HepG2 (cell line): ENCODE results near the gene UBASH3A. TPM values are rescaled to one million over a fixed set of nuclear protein-coding genes. Genes with fewer than 3 reads are reported as not detected.
A peak's percentile ranks its signal among the peaks of the same experiment; 100 is the strongest.

Experiments used
- DNMT1 ChIP-seq: sonication (generic); formaldehyde crosslinking; IDR thresholded peaks from 2 replicates; pipeline ENCODE4 v1.5.1; 2020; ENCODE audit warnings: mild to moderate bottlenecking, missing genetic modification reagents
- FOXA3 ChIP-seq: IDR thresholded peaks from 2 replicates; pipeline ENCODE4 v1.6.1; 2016; ENCODE audit warnings: missing genetic modification reagents, missing compliant biosample characterization
- FOXO1 ChIP-seq: sonication (generic); formaldehyde crosslinking; IDR thresholded peaks from 2 replicates; pipeline ENCODE4 v1.4.0; 2020; ENCODE audit warnings: missing genetic modification reagents
- HDAC1 ChIP-seq: sonication (generic); formaldehyde crosslinking; IDR thresholded peaks from 2 replicates; pipeline ENCODE4 v1.5.1; 2020; ENCODE audit warnings: mild to moderate bottlenecking, missing genetic modification reagents
- HDAC6 ChIP-seq: fragments of 200-600 bp; sonication (generic); IDR thresholded peaks from 2 replicates; pipeline ENCODE4 v1.7.0; 2017; ENCODE audit warnings: mild to moderate bottlenecking, antibody characterized with exemption, low read length, low read depth
- HNF1A ChIP-seq, 2 experiments: sonication (generic) in 1 of 2; formaldehyde crosslinking in 1 of 2; IDR thresholded peaks; 2 replicates each; pipeline versions ENCODE4 v1.4.0 to v1.6.1; 2016 to 2020; ENCODE audit warnings: borderline replicate concordance in 1 of 2, low read depth in 1 of 2, mild to moderate bottlenecking in 1 of 2, missing genetic modification reagents in 1 of 2
- IRF9 ChIP-seq: sonication (generic); formaldehyde crosslinking; IDR thresholded peaks from 2 replicates; pipeline ENCODE4 v1.8.0; 2022; ENCODE audit warnings: missing genetic modification reagents, mild to moderate bottlenecking, borderline replicate concordance
- JUND ChIP-seq: sonication (generic); formaldehyde crosslinking; IDR thresholded peaks from 2 replicates; pipeline ENCODE4 v1.8.0; 2022; ENCODE audit warnings: mild to moderate bottlenecking, missing genetic modification reagents
- KDM3A ChIP-seq: IDR thresholded peaks from 2 replicates; pipeline ENCODE4 v1.6.1; 2018; ENCODE audit warnings: low read depth, missing compliant biosample characterization
- POLR2AphosphoS5 ChIP-seq: IDR thresholded peaks from 2 replicates; pipeline ENCODE4 v1.6.1; 2012; ENCODE audit warnings: low read depth, low read length
- PRMT3 ChIP-seq: sonication (generic); formaldehyde crosslinking; IDR thresholded peaks from 2 replicates; pipeline ENCODE4 v1.8.1; 2022; ENCODE audit warnings: low read depth, mild to moderate bottlenecking, moderate library complexity, missing genetic modification reagents, borderline replicate concordance
- RFX3 ChIP-seq: IDR thresholded peaks from 2 replicates; pipeline ENCODE4 v1.6.1; 2016; ENCODE audit warnings: missing biosample characterization, missing genetic modification reagents
- SCMH1 ChIP-seq: sonication (generic); formaldehyde crosslinking; IDR thresholded peaks from 2 replicates; pipeline ENCODE4 v1.9.0; 2021; ENCODE audit warnings: missing genetic modification reagents, mild to moderate bottlenecking, borderline replicate concordance
- YY1 ChIP-seq: IDR thresholded peaks from 2 replicates; pipeline ENCODE4 v1.6.1; 2011; ENCODE audit warnings: low read length, low read depth, moderate library complexity, mild to moderate bottlenecking; ENCODE audit not compliant: insufficient read depth, insufficient replicate concordance
- ZBTB25 ChIP-seq: IDR thresholded peaks from 2 replicates; pipeline ENCODE4 v1.6.1; 2018; ENCODE audit warnings: missing genetic modification reagents
- ZMYM2 ChIP-seq: sonication (generic); formaldehyde crosslinking; IDR thresholded peaks from 2 replicates; pipeline ENCODE4 v1.8.0; 2022; ENCODE audit warnings: mild to moderate bottlenecking, missing genetic modification reagents
- ZNF180 ChIP-seq: sonication (generic); formaldehyde crosslinking; IDR thresholded peaks from 2 replicates; pipeline ENCODE4 v1.4.0; 2020; ENCODE audit warnings: low read depth, missing genetic modification reagents, borderline replicate concordance
- ZNF335 ChIP-seq: sonication (generic); formaldehyde crosslinking; IDR thresholded peaks from 2 replicates; pipeline ENCODE4 v1.4.0; 2020; ENCODE audit warnings: missing genetic modification reagents
- ZNF670 ChIP-seq: sonication (generic); formaldehyde crosslinking; IDR thresholded peaks from 2 replicates; pipeline ENCODE4 v1.8.0; 2022; ENCODE audit warnings: mild to moderate bottlenecking, missing genetic modification reagents, borderline replicate concordance
- polyA plus RNA-seq, 8 experiments: library from polyadenylated mRNA; depleted of rRNA in 3 of 8; stranded (reverse) in 7 of 8; unstranded in 1 of 8; fragments of >200 nt; fragmentation: Illumina TruSeq in 4 of 8; extraction: Trizol in 4 of 8; gene quantifications; 2 replicates each; pipeline versions ENCODE4 v1.2.1 to v1.2.3, GENCODE V29; 2011 to 2016; ENCODE audit warnings: low read depth in 4 of 8, missing spikeins in 1 of 8, mixed read lengths in 1 of 8; ENCODE audit not compliant: insufficient read depth in 1 of 8
- total RNA-seq, 5 experiments: library from RNA; depleted of rRNA; stranded (reverse); fragments of >200 nt; fragmentation: Illumina TruSeq; extraction: Trizol; gene quantifications; 2 replicates each; pipeline ENCODE4 v1.2.3, GENCODE V29; 2016; ENCODE audit warnings: low read depth in 1 of 5
- TF ChIP-seq, protein P1 (sequence below): sonication (generic); formaldehyde crosslinking; IDR thresholded peaks from 2 replicates; pipeline ENCODE4 v1.5.0; 2020; ENCODE audit warnings: mild to moderate bottlenecking, missing genetic modification reagents

The UBASH3A gene
- total and polyA plus RNA-seq, 2 of the 13 experiments (the other 11 are each of a cell fraction or from before 2014, with no cell fraction given), result not detected

DNA sequence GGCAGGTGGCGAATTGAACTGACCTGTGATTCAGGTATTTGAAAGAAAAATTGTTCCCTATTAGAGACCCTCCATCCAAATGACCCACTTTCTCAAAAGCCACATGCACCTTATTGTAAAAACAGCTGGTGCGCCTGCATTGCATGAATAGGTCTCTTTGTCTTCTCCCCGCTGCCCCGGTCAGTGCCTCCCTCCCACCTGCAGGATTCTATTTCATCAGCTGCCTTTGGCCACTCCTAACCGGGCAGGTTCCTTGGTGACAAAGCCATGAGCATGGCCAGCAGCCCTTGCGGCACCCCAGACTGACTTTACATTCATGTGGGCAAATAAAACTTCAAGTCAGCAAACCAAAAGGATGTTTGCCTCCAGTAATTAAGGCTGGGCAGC is 14.3 kb upstream of the UBASH3A start (continued):
- TF ChIP-seq HDAC6, result no peak
- TF ChIP-seq SCMH1, result no peak
- TF ChIP-seq IRF9 (CRISPR knock-in tag), result no peak
- TF ChIP-seq JUND (CRISPR knock-in tag), result no peak
- TF ChIP-seq HNF1A (IDR thresholded peaks at IDR 0.05; ENCODE audit: low read depth), result no peak
- 0 out of 2 replicates have a peak, but pooled peaks have one; percentile 46 for TF ChIP-seq HNF1A (CRISPR knock-in tag; IDR thresholded peaks at IDR 0.05; ENCODE audit: borderline replicate concordance)
- TF ChIP-seq POLR2AphosphoS5, result no peak
- TF ChIP-seq ZNF670, result no peak
- TF ChIP-seq FOXO1 (CRISPR knock-in tag), result peak; percentile 10; the same call in 1 of the 2 replicates
- TF ChIP-seq ZMYM2 (CRISPR knock-in tag), result no peak
- TF ChIP-seq HDAC1 (CRISPR knock-in tag), result peak; percentile 58
- TF ChIP-seq FOXA3 (CRISPR knock-in tag), result peak; percentile 71
- no peak for TF ChIP-seq ZNF335
- TF ChIP-seq RFX3 (CRISPR knock-in tag), result no peak
- TF ChIP-seq PRMT3 (CRISPR knock-in tag), result no peak
- 0 out of 2 replicates have a peak, but pooled peaks have one; percentile 10 for TF ChIP-seq KDM3A (CRISPR knock-in tag)
- no peak for TF ChIP-seq DNMT1 (CRISPR knock-in tag)
- TF ChIP-seq, protein P1, sequence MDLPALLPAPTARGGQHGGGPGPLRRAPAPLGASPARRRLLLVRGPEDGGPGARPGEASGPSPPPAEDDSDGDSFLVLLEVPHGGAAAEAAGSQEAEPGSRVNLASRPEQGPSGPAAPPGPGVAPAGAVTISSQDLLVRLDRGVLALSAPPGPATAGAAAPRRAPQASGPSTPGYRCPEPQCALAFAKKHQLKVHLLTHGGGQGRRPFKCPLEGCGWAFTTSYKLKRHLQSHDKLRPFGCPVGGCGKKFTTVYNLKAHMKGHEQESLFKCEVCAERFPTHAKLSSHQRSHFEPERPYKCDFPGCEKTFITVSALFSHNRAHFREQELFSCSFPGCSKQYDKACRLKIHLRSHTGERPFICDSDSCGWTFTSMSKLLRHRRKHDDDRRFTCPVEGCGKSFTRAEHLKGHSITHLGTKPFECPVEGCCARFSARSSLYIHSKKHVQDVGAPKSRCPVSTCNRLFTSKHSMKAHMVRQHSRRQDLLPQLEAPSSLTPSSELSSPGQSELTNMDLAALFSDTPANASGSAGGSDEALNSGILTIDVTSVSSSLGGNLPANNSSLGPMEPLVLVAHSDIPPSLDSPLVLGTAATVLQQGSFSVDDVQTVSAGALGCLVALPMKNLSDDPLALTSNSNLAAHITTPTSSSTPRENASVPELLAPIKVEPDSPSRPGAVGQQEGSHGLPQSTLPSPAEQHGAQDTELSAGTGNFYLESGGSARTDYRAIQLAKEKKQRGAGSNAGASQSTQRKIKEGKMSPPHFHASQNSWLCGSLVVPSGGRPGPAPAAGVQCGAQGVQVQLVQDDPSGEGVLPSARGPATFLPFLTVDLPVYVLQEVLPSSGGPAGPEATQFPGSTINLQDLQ (CRISPR knock-in tag), result no peak
- TF ChIP-seq ZBTB25 (CRISPR knock-in tag), result no peak
- TF ChIP-seq YY1, result peak; percentile 10
- no peak for TF ChIP-seq ZNF180 (CRISPR knock-in tag)
